CD8-positive, alpha-beta memory T cell (primary cell): ENCODE data around the gene MNT. TPM values are rescaled to one million over a fixed set of nuclear protein-coding genes. Genes with fewer than 3 reads are reported as not detected.

ENCODE experiments used
- CTCF ChIA-PET: fragments of 350-600 bp; sonication (Branson Sonifier 250); formaldehyde crosslinking; loops from one replicate; lab custom pipeline; 2021; ENCODE audit warnings: antibody characterized with exemption; lab: Charles Lee
- POLR2A ChIA-PET: fragments of 350-600 bp; sonication (Branson Sonifier 250); formaldehyde crosslinking; loops from one replicate; lab custom pipeline; 2021; ENCODE audit warnings: antibody characterized with exemption; lab: Charles Lee
- DNase-seq, 5 donors: peaks; one replicate each; pipeline versions ENCODE4 v3.0.0 to v3.0.0-alpha.2; 2020 to 2022; ENCODE audit warnings: mixed read lengths in 1 of 5
- H3K27ac ChIP-seq: one replicate; pipeline ENCODE4 v1.7.0; 2013; ENCODE audit warnings: low read depth, mild to moderate bottlenecking, low read length, moderate library complexity
- H3K27me3 ChIP-seq: 2 replicates; pipeline ENCODE4 v1.7.0; 2013; ENCODE audit warnings: low read length, mild to moderate bottlenecking; ENCODE audit not compliant: insufficient read depth, poor library complexity, severe bottlenecking
- H3K36me3 ChIP-seq: 2 replicates; pipeline ENCODE4 v1.7.0; 2013; ENCODE audit warnings: mild to moderate bottlenecking, low read length, moderate library complexity; ENCODE audit not compliant: insufficient read depth
- H3K4me1 ChIP-seq: 2 replicates; pipeline ENCODE4 v1.7.0; 2013; ENCODE audit warnings: mild to moderate bottlenecking, low read length, moderate library complexity; ENCODE audit not compliant: insufficient read depth
- H3K4me3 ChIP-seq: 2 replicates; pipeline ENCODE4 v1.7.0; 2013; ENCODE audit warnings: mild to moderate bottlenecking, low read length
- H3K9me3 ChIP-seq: 2 replicates; pipeline ENCODE4 v1.7.0; 2013; ENCODE audit warnings: mild to moderate bottlenecking, low read length
- H3K27ac Mint-ChIP-seq, 8 donors: one replicate each; pipeline ENCODE4 v1.8.0; 2020 to 2021; ENCODE audit warnings: mixed read lengths in 8 of 8, mild to moderate bottlenecking in 6 of 8, inconsistent platforms in 3 of 8, moderate library complexity in 3 of 8
- H3K27me3 Mint-ChIP-seq, 2 donors: one replicate each; pipeline ENCODE4 v1.8.0; 2020 to 2021; ENCODE audit warnings: mixed read lengths in 2 of 2, mild to moderate bottlenecking in 1 of 2, moderate library complexity in 1 of 2
- H3K36me3 Mint-ChIP-seq, 3 donors: one replicate each; pipeline ENCODE4 v1.8.0; 2020 to 2021; ENCODE audit warnings: mixed read lengths in 3 of 3, inconsistent platforms in 1 of 3, mild to moderate bottlenecking in 1 of 3
- H3K4me1 Mint-ChIP-seq, 3 donors: one replicate each; pipeline ENCODE4 v1.8.0; 2020 to 2021; ENCODE audit warnings: mixed read lengths in 3 of 3, inconsistent platforms in 1 of 3, mild to moderate bottlenecking in 1 of 3
- H3K4me3 Mint-ChIP-seq, 7 donors: one replicate each; pipeline ENCODE4 v1.8.0; 2020 to 2021; ENCODE audit warnings: mixed read lengths in 7 of 7, mild to moderate bottlenecking in 6 of 7, moderate library complexity in 4 of 7, inconsistent platforms in 2 of 7
- H3K9me3 Mint-ChIP-seq, 5 donors: one replicate each; pipeline ENCODE4 v1.8.0; 2020 to 2022; ENCODE audit warnings: mixed read lengths in 5 of 5, mild to moderate bottlenecking in 3 of 5, moderate library complexity in 2 of 5, inconsistent platforms in 1 of 5
- polyA plus RNA-seq: library from polyadenylated mRNA; unstranded; fragments of 300-500 nt; fragmentation: Illumina TruSeq; gene quantifications from one replicate; pipeline ENCODE4 v1.2.3, GENCODE V29; 2021
- total RNA-seq, 2 experiments: library from RNA; stranded (reverse); gene quantifications; one replicate each; pipeline ENCODE4 v1.2.3, GENCODE V29; 2021

Gene MNT
- total and polyA plus RNA-seq, 3 experiments from 2014 or later: 1.2 to 24.3 (median 21.5) TPM

GRCh38 chr17:2336852-2337543 is 63.9 kb downstream of the MNT start, which contains the start of gene SGSM2:
SGSM2 (plus strand) TSS chr17:2337501; CDS start chr17:2337689, 188 bp downstream.
- H3K27ac Mint-ChIP-seq: peak within 1 kb of the TSS; percentile 85 to 98 (median 96)
- H3K4me3 ChIP-seq: peak within 1 kb of the TSS; percentile 98
- H3K4me1 Mint-ChIP-seq: peaks cover 30 to 39% (median 31%) of the 10 kb centered on the region in 3 donors
- peaks cover 3 to 13% (median 7%) of the 10 kb centered on the region in 3 donors for H3K36me3 Mint-ChIP-seq
- H3K4me3 Mint-ChIP-seq: peak within 1 kb of the TSS; percentile 93 to 99 (median 97)
- no peaks in the 10 kb centered on the region for H3K27me3 Mint-ChIP-seq
- H3K36me3 ChIP-seq: peaks cover 30% of the 10 kb centered on the region
- DNase-seq: peak; percentile 68 to 87 (median 73)
- H3K9me3 ChIP-seq: no peaks in the 10 kb centered on the region
- H3K27ac ChIP-seq: peak within 1 kb of the TSS; percentile 64
- no peaks in the 10 kb centered on the region for H3K27me3 ChIP-seq
- ChIA-PET CTCF (interaction anchor here (1.0 to 3.4 kb wide), 8 partner anchors 10 to 282 kb away, joined by 3 to 20 read pairs (median 6); partner anchors contain the start of gene HIC1), POLR2A (interaction anchor here (1.1 to 3.4 kb wide), 5 partner anchors 11 to 64 kb away, joined by 3 to 24 read pairs (median 5); partner anchors contain the start of genes MNT, SMG6 and SRR)
- H3K9me3 Mint-ChIP-seq: no peaks in the 10 kb centered on the region
- H3K4me1 ChIP-seq: peaks cover 20% of the 10 kb centered on the region

DNA sequence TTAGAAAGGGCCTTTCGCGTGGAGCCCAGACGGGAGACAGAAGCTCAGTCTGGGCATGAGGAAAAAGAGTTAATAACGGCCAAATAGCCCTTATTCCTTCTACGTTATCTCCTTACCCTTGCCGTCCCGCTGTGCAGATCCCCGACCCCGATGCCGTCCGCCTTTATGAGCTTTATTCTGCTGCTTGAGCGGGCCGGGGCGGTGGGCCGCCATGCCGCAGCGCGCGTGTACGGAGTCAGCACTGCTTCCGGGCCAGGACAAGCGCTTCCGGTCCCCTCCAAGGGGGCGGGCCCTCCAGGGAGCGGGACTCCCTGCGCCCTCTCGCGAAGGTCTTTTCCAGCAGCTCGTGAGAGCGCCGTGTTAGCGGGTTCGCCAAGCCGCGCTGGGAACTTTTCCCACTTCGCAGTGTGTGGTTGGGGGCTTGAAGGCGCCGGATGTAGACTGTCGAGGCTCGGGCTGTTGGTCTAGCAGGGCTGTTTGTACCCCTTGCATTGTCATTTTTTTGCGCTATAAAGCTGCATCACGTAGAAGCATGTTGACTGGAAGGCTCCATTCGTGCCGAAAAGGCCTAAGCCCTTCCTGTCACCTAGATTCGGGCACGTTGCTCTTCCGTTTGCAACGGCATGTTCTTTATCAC is 64.5 kb downstream of the MNT start, which contains the start of gene TSR1:
Gene TSR1 (minus strand): TSS at position 243 of the 637 bp plus-strand sequence. CDS start 30 bp downstream, at position 213.
- Histone ChIP-seq H3K4me1 (peaks cover 20% of the 10 kb centered on the region), H3K27me3 (no peaks in the 10 kb centered on the region), H3K27ac (peak within 1 kb of the TSS; percentile 64), H3K4me3 (peak within 1 kb of the TSS; percentile 98), H3K36me3 (peaks cover 37% of the 10 kb centered on the region), H3K9me3 (no peaks in the 10 kb centered on the region)
- H3K4me1 Mint-ChIP-seq: peaks cover 30 to 35% (median 31%) of the 10 kb centered on the region in 3 donors
- no peaks in the 10 kb centered on the region for H3K9me3 Mint-ChIP-seq
- H3K27ac Mint-ChIP-seq: peak within 1 kb of the TSS in 7 of 8 donors; percentile 89 to 98 (median 96)
- CTCF ChIA-PET: interaction anchor here (1.0 to 3.4 kb wide), 7 partner anchors 10 to 282 kb away, joined by 3 to 20 read pairs (median 5); partner anchors contain the start of gene HIC1
- peaks cover 3 to 7% (median 4%) of the 10 kb centered on the region in 3 donors for H3K36me3 Mint-ChIP-seq
- no peaks in the 10 kb centered on the region for H3K27me3 Mint-ChIP-seq
- POLR2A ChIA-PET: interaction anchor here (0.7 to 3.4 kb wide), 7 partner anchors 12 to 282 kb away, joined by 3 to 24 read pairs (median 5); partner anchors contain the start of genes HIC1, MNT, SMG6 and SRR
- peak within 1 kb of the TSS in 6 of 7 donors; percentile 93 to 99 (median 98) for H3K4me3 Mint-ChIP-seq
- DNase-seq: peak; percentile 84 to 92 (median 85)

- H3K4me1 ChIP-seq: peaks cover 20% of the 10 kb centered on the region
- Mint-ChIP-seq H3K27me3 (no peaks in the 10 kb centered on the region), H3K27ac (peak overlapping the region in 7 of 8 donors; percentile 89 to 98 (median 96)), H3K4me3 (peak overlapping the region in 6 of 7 donors; percentile 93 to 99 (median 98)), H3K9me3 (no peaks in the 10 kb centered on the region), H3K36me3 (peaks cover 3 to 7% (median 7%) of the 10 kb centered on the region in 3 donors), H3K4me1 (peaks cover 30 to 35% (median 31%) of the 10 kb centered on the region in 3 donors)
- DNase-seq: no peak
- peak overlapping the region; percentile 98 for H3K4me3 ChIP-seq
- POLR2A ChIA-PET: interaction anchor here (0.7 to 3.4 kb wide), 7 partner anchors 12 to 281 kb away, joined by 3 to 24 read pairs (median 5); partner anchors contain the start of genes HIC1, MNT, SMG6 and SRR
- no peaks in the 10 kb centered on the region for H3K9me3 ChIP-seq
- H3K36me3 ChIP-seq: peaks cover 43% of the 10 kb centered on the region
- H3K27ac ChIP-seq: peak overlapping the region; percentile 64
- CTCF ChIA-PET: interaction anchor here (1.0 to 3.4 kb wide), 7 partner anchors 9 to 281 kb away, joined by 3 to 20 read pairs (median 5); partner anchors contain the start of gene HIC1
- H3K27me3 ChIP-seq: no peaks in the 10 kb centered on the region
These were observed 65.1 kb downstream of the MNT start for GRCh38 chr17:2335726-2336214.

Other genes starting within 250 kb of the MNT start
- 10 to 100 TPM; 53.3 to 54.1 TPM for gene SMG6, start 97.3 kb downstream of the MNT start, total RNA-seq
- 11.2 TPM for gene SMG6, start 97.3 kb downstream of the MNT start, polyA plus RNA-seq
- 10 to 100 TPM; 11.7 to 13.4 TPM for gene SRR, start 97.1 kb downstream of the MNT start, total RNA-seq
- 5.7 TPM for gene SRR, start 97.1 kb downstream of the MNT start, polyA plus RNA-seq
- gene TSR1, start 64.6 kb downstream of the MNT start, total RNA-seq: 10 to 100 TPM; 97.7 to 99.4 TPM
- gene TSR1, start 64.6 kb downstream of the MNT start, polyA plus RNA-seq: 22.0 TPM
- 10 to 100 TPM; 39.8 to 43.1 TPM for gene SGSM2, start 63.6 kb downstream of the MNT start, total RNA-seq
- gene SGSM2, start 63.6 kb downstream of the MNT start, polyA plus RNA-seq: 16.3 TPM
- gene METTL16, start 110.8 kb upstream of the MNT start, total RNA-seq: 10 to 100 TPM; 67.2 to 72.0 TPM
- gene METTL16, start 110.8 kb upstream of the MNT start, polyA plus RNA-seq: 30.3 TPM
- 100 to 1,000 TPM; 159 to 168 TPM for gene PAFAH1B1, start 192.6 kb upstream of the MNT start, total RNA-seq
- 13.2 TPM for gene PAFAH1B1, start 192.6 kb upstream of the MNT start, polyA plus RNA-seq